CD1c-positive myeloid dendritic cell (primary cell): Measurements from ENCODE around the gene SLK.

Experiments
- DNase-seq: peaks from one replicate; pipeline ENCODE4 v3.0.0-alpha.2; 2016; ENCODE audit errors: extremely low spot score

Gene SLK

DNA sequence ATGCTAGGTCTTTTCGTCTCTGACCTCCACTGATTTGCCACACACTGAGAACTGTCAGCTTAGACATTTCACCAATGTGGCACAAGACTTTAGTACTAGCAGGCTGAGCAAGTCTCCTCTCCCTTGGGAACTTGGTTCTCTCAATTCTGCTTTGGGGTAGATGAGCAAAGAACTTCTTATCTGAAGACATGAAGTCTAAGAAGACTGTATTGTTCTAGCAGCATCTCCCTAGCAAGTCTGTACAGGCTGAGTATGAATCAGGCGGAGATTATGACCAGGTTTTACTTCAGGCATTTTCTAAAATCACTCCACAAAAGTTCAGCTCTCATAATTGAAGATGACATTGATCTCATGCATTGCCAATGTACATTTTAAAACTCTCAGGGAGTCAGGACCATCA lies 25.1 kb upstream of the SLK start:
- no peak for DNase-seq

GRCh38 chr10:103942866-103943265 lies 24.1 kb upstream of the SLK start:
- no peak for DNase-seq

GRCh38 chr10:103947799-103948516 lies 19.0 kb upstream of the SLK start:
- no peak for DNase-seq

DNA sequence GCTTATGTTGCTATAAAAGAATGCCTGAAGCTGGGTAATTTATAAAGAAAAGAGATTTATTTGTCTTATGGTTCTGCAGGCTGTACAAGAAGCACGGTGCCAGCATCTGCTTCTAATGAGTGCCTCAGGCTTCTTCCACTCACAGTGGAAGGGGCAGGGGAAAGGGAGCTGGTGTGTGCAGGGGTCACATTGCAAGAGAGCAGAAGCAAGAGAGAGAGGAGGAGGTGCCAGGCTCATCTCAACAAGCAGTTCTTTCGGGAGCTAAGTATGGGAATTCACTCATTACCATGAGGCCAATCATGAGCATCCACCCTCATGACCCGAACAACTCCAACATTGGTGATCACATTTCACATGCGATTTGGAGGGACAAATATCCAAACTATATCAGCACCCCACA lies 17.2 kb upstream of the SLK start:
- DNase-seq: no peak

DNA sequence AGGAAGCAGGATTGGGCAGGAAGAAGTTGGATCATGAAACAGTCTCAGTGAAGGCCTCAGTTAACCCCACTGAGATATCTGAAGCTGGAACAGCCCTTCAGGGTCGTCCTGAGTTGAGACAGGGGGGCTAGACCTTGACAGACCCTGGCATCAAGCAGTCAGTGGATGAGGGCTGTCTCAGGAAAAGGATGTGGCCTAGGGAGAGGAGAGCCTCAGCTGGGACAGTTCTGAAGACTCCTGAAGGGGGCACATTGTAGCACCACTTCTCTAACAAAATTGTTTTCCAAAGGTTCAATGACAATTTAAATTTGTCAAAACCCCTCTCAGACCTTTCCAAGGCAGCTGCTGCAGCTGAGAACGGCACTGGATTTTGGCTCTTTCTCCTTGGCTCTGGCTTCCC lies 15.8 kb upstream of the SLK start:
- DNase-seq: no peak

GRCh38 chr10:103951942-103952341 lies 15.0 kb upstream of the SLK start:
- no peak for DNase-seq

DNA sequence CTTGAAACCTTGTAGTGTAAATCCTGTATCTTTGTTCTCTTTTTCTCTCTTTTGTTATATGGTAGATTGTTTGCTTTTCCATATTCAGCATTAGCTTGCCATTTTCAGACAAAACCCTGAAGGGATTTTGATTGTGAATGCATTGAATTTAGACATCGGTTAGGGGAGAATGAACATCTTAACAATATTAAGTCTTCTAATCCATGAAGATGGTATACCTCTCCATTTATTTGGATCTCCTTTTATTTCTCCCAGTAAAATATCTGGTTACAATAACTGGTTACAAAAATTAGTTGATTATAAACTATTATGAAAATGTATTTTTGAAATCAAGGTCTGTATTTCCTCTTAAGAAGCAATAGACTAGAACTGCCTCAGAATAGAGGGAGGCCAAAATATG lies 12.4 kb upstream of the SLK start:
- no peak for DNase-seq

GRCh38 chr10:103958996-103959395 lies 7.9 kb upstream of the SLK start:
- DNase-seq: no peak

DNA sequence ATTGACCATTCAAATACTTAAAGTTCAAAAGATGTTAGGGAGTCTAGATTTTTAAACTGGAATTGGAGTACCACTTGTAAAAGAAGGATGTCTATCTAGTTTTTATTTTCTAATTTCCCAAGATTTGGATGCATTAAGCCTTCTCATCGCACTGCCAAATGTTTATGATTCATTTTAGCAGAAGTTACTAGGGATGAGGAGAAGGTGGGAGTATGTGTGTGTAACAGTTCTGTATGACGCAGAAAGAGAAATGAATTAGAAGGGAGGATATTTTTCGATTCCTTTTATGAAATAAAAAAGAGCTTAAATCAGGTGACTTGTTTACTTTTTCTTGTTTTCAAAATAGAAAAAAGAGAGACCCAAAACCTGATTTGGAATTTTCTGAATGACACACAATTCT lies 6.8 kb upstream of the SLK start:
- DNase-seq: no peak

DNA sequence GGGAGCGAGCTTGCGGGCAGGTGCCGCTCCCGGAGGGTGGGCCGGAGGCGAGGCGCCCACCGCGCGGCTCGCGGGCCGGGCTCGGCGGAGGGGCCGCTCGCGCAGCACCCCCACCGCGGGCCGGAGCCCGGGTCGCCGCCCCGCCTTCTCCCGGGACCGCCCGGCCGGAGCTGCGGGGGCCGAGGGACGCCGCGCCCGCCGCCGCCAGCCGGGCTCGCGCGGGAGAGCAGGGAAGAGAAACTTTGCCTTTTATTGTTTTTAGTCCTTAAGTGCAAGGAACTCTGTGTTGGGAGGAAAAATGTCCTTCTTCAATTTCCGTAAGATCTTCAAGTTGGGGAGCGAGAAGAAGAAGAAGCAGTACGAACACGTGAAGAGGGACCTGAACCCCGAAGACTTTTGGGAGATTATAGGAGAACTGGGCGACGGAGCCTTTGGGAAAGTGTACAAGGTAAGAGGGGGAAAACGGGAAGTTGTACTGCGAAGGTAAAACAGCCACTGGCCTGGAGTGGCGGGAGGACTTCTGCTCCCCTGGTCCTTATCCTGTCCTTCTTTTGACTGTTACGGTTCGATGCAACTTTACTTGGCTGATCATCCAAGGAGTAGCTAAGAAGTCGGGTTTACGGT lies 620 bp downstream of the SLK start:
- DNase-seq: peak; percentile 71

DNA sequence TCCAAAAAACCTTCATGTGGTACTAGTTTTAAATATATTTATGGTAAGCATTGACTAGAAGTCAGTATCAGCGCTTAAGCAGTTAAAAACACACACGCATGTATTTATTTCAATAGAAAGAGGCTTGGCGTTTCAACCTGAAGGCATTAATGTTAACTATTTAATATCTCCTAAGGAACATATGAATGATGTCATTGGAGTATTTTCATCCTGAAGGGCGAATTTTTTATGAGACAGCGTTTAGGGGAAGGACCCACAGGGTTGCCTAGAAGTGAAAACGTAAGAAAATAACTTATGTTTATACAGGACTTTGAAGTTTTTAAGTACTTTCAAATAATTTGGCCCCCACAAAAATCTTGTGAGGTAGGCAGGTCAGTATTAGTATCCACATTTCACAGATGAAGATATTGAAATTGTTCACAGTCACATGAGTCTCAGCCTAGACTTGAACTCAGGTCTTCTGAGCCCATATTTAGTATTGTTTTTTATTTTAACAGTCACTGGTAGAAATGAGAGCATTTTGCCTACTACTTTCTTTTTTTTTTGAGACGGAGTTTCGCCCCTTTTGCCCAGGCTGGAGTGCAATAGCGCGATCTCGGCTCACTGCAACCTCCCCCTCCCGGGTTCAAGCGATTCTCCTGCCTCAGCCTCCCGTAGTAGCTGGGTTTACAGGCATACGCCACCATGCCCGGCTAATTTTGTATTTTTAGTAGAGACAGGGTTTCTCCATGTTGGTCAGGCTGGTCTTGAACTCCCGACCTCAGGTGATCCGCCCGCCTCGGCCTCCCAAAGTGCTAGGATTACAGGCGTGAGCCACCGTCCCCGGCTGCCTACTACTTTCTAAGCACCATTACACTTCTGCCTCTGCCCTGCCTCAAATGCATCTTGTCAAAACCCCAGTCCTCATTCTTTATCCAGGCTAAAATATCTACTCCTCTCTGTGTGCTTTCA lies 1.8 kb downstream of the SLK start:
- peak; percentile 9 for DNase-seq

DNA sequence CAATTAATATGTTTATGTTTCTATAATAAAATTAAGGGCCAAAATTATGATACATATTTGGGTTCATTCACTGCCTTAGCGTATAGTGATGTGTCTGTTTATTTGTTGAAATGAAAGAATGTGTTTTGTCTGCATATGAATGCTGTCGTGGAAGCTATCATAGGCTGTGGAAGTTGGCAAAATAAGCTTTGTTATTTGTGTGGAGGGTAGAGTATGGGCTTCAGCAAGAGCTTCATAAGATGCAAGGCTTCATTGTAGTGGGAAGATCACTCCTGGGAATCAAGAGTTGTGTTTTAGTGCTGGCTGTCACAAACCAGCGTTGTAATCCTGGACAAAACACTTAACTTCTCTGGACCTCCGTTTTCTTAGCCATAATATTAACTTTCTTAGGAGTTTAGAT lies 2.5 kb downstream of the SLK start:
- no peak for DNase-seq

DNA sequence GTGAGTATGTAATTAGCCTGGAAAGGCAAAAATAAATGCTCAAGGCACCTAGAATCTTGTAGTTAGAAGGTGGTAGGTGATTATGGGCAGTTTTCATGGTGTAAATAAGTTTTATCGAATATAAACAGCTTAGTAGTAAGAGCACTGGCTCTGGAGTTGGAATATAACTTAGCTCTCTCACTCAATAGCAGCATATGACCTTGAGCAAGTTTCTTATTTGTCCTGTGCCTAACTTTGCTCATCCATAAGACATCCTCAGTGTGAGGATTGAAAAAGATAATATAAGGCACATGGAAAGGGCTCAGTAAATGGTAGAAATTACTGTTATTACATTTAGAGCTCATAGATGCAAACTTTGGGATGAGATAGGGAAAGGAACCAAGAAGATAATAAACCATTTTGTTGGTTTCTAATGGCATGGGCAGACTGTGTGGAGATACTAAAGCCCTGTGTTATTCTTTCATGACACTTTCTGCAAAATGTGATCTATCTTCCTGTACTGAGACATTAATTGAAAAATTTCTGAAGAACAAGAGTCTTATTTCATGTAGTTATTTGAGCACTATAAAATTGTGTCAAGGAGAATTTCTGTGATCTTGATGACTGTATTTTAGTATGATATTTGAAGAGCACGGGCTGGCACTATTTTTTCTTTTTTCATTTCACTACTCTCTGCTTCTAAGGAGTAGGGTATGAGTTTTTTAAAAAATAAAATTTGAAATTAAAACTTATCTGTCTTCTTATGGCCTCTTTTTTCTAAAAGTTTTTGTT lies 3.1 kb downstream of the SLK start:
- no peak for DNase-seq

DNA sequence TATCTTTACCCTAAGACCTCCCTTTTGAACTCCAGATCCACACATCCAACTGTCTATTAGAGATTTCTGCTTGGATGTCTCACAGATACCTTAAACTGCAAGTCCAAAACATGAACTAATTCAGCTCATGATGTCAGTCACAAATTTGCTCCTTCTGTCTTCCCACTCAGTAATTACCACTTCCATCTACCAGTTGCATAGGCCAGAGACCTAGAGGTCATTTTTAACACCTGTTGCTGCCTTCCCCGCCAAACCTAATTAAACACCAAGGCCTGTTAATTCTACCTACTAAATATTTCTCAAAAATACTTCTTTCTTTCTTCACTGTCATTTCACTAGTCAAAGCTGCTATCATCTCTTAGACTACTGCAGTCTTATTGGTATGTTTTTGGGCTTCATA lies 8.2 kb downstream of the SLK start:
- no peak for DNase-seq

DNA sequence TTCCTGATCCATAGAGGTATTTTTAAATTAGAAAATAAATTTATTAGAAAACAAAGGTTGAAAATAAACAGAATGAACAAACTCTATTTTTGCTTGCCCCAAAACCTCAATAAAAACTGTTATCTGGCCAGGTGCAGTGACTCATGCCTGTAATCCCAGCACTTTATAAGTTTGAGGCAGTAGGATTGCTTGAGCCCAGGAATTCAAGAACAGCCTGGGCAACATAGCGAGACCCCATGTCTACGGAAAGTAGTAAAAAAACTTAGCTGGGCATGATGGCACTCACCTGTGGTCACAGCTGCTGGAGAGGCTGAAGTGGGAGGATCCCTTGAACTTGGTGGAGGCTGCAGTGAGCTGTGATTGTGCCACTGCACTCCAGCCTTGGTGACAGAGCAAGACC lies 10.3 kb downstream of the SLK start:
- no peak for DNase-seq

- no peak for DNase-seq
Observed at GRCh38 chr10:103979530-103979929, 12.6 kb downstream of the SLK start.

DNA sequence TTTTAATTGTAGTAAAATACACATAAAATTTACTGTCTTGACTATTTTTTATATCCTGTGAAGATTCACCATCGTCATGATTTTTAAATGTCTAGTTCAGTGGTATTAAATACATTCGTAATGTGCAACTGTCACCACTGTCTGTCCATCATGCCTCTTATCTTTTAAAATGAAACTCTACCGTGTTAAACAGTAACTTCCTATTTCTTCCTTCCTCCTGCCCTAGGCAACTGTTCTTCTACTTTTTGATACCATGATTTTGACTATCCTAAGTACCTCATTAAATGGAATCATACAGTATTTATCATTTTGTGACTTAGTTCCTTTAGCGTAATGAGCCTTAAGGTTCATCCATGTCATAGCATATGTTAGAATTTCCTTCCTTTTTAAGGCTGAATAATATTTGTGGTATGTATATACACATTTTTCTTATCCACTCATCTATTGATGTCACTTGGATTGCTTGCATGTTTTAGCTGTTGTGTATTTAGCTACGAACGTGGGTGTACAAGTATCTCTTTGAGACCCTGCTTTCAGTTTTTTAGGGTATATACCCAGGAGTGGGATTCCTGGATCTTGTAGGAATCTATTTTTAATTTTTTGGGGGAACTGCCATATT lies 13.5 kb downstream of the SLK start:
- DNase-seq: no peak

DNA sequence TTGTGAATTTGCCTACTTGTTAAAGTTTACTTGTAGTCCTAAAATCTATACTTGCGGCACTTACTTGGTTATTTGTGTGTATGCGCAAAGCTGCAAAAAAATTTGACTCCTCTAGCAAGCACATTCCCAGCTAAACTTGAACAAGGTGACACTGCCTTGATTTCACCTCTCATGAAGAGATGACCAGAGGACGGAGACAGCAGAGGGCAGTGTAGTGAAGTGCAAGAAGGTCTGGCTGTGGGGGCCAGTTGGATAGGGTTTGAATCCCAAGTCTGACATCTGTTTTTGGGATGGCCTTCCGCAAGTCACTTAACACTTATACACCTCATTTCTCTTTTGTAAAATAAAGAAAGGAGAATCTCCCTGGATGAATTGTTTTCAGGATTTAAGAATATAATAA lies 15.7 kb downstream of the SLK start:
- DNase-seq: no peak

GRCh38 chr10:103983367-103983911 lies 16.5 kb downstream of the SLK start:
- DNase-seq: no peak

DNA sequence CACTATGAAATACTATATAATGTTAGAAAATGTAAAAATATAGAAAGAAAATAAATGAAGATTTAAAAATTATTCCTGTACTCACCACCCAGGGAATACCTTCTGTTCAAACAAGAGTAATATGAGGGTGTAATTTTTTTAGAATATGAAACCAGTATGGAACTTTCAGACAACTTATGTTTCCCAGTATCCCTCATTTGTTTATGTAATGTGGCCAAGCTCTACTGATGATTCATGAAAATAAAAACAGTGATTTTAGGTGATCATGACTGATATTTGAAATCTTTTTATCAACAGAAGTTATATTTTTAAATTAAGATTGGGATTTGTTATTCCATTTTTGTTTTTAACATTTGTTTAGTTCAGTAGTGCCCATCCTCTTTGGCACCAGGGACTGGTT lies 18.8 kb downstream of the SLK start:
- DNase-seq: no peak

GRCh38 chr10:103986360-103986759 lies 19.4 kb downstream of the SLK start:
- DNase-seq: no peak
